Left forelimb (tissue), 1 donor: Measurements from ENCODE around the gene PTPN23.
"Not testable (repeated sequence)": the region's sequence is repeated elsewhere in the genome, so short reads cannot be mapped to it uniquely, and the experiment has no call there.

Source experiments
- DNase-seq: peaks from one replicate; pipeline ENCODE4 v3.0.0-alpha.2; 2018; ENCODE audit warnings: low spot score

PTPN23 gene

DNA sequence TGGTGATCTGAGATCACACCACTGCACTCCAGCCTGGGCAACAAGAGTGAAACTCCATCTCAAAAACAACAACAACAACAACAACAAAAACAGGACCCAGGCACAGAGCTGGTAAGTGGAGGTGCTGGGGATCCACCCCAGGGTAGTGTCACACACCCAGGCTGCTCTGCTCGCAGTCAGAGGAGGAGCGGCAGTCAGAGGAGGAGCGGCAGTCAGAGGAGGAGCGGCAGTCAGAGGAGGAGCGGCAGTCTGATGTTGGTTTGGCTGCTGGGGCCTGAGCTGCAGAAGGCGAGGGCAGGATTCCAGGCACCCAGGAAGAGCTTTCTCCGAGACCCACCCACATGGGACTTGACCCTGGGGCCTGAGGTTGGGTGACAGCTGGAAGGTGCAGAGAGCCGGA lies 10.8 kb upstream of the PTPN23 start:
- not testable (repeated sequence) for DNase-seq

DNA sequence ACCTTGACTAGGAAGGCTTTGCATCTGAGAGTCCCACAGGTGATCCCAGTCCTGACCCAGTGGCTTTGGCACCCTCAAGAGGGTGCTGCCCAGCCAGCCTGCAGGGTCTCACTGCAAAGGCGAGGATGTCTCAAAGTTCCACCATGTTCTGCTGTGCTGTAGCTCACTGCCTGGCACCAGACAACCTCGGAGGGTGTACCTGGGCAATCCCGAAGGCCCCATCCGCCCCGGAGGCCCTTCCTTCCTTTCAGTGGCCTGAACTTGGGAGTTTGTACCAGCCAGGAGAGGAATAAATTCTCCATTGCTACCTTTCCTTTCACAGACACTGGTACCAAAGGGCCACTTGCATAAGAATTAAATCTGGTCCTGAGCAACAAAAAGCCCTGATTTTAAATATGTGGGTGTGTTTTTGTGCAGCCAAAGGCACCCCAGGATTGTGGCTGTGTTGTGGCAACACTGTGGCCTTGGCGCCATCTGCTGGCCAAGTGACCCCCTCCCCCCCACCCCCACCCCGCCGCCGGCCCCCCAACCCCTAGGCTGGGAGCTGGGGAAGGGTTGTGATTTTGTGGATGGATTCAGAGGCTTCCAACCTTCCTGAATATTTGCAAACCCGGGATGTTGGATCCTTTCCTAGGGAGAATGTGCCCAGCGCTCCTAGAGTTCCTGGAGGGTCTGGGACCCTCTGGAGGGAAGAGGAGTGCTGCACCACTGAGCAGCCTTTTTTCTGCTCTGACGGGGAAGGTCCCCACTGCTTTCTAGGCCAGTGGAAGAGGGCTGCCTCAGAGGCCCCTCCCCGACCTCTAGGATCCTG lies 9.7 kb upstream of the PTPN23 start:
- no peak for DNase-seq

DNA sequence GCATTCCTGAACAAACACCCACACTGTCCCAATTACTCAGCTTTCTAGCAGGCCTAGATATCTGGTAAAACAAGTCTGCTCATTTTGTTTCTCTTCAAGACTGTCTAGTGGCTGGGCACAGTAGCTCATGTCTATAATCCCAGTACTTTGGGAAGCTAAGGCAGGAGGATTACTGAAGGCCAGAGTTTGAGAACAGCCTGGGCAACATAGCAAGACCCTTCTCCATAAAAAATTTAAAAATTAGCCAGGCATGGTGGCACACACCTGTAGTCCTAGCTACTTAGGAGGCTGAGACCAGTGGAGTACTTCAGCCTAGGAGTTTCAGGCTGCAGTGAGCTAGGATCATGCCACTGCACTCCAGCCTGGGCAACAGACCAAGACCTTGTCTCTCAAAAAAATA lies 6.2 kb upstream of the PTPN23 start:
- DNase-seq: no peak

DNA sequence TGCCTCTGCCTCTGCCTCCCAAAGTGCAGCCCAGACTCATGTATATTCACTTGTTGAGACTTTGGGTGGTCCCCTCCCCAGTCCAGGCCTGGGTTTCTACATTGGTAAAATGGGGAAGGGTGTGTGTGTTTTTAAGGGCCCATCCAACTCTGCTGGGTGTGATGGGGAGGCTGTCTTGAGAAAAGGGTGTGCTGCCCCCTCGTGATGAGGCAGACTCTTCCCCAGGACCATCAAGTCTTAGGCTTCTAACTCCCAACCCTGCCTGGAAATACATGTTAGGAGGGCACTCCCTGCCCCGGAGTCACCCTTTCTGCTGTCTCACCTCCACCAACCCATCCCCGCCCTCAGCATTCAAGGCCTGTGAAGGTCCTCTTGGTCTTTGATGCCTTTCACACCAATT lies 4.4 kb upstream of the PTPN23 start:
- no peak for DNase-seq

GRCh38 chr3:47377186-47377585 lies 3.6 kb upstream of the PTPN23 start:
- DNase-seq: no peak

DNA sequence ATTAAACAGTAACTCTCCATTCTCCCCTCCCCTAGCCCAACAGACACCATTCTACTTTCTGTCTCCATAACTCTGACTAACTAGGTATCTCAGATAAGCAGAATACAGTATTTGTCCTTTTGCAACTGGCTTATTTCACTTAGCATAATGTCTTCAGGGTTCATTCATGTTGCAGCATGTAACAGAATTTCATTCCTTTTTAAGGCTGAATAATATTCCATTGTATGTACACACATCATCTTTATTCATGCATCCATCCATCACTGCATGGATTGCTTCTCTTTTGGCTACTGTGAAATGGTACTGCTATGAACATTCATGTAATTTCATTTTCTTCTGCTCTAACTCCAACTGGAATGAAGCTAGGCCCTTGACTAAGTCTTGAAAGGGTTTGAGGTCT lies 2.0 kb upstream of the PTPN23 start:
- DNase-seq: no peak

- no peak for DNase-seq
Observed at GRCh38 chr3:47379411-47379899, 1.4 kb upstream of the PTPN23 start.

DNA sequence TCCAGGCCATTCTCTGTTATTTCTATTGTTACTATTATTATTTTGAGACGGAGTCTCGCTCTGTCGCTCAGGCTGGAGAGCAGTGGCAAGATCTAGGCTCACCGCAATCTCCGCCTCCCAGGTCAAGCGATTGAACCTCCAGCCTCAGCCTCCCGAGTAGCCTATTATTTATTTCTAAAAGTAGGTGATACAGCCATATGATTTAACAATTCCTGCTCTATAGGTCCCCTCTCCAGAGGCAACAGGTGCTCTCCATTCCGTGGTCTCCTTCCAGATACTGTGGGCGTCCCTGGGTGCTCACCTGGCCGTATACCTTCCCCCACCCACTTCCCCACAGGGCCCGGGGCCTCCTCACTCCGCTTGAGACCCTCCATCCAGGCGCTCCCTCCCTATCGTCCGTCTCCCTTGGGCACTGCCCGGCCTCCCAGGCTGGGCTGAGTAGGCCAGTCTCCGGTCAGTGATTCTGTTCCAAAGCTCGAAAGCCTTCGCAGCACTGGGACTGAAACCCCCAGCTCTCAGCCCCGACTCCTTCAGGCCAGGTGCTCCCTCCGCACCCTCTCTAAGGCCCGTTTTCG lies 708 bp upstream of the PTPN23 start:
- DNase-seq: no peak

DNA sequence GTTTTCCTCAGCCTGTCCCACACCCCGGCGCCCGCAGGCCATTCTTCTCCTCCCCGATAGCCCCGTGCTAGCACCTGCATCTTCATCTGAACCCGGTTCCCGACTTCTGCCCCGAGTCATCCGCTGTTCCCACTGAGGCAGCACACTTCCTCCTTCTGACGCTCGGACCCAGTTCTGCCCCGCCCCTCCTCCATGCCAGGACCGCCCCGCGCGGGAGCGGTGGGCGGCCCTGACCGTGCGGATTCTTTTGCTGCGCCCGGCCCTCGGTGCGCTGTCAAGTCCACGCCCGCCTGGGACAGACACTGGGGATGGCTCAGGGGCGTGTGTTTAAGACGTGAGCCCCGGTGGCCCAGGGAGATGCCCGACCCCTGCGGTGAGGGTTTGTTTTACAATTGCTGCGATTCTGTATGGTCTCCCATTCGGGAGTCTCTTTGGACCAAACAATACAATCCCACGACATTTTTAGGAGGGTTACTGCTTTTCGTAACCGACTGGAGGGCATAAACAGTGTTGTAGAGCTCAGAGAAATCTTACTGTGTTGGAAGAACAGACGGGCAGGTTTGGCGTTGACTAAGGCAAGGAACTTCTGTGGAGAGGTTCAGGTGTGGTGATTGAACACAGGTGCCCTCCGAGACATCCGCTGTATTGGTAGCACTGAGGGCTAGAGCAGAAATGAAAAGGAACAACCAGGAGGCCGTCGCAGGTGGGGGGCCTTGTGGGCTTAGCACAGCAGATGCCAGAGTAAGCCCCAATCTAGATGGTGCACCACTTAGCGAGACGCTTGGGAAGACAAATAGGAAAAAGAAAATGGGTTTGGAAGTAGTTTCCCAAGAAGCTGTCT lies 716 bp downstream of the PTPN23 start:
- peak; percentile 93 for DNase-seq

GRCh38 chr3:47384425-47384824 lies 3.6 kb downstream of the PTPN23 start:
- DNase-seq: no peak

DNA sequence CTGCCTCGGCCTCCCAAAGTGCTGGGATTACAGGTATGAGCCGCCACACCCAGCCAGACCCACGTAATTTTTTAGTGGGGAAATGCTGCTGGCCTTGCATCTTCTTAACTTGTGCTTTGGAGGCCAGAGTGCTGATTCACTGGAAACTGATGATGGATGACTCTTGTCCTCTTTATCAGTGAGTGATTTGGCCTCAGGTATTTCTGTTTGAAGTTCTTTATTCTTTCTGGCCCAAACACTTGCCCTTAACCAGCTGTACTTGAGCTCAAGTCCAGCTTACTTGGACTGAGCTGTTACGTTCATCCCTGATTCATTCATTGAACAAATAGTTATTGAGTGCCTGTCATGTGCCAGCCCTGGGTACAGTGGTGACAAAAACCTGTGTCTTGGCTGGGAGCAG lies 4.2 kb downstream of the PTPN23 start:
- DNase-seq: no peak

DNA sequence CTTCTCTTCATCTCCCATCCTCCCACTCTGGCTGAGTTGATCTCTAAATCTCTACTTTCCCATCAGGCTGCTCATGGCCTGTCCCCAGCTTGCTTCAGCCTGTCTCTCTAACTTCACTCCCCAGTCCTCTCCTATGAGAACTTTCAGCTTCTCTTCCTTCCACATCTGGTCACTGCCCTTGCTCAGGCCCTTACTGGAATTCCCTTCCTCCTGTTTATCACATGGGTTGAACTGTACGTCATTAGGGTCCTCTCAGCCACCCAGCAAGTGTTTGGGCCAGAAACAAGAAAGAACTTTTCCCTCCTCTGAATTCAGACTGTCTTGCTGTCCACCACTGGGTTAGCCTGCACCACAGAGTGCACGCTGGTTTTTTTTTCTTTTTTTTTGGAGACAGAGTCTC lies 5.0 kb downstream of the PTPN23 start:
- no peak for DNase-seq

DNA sequence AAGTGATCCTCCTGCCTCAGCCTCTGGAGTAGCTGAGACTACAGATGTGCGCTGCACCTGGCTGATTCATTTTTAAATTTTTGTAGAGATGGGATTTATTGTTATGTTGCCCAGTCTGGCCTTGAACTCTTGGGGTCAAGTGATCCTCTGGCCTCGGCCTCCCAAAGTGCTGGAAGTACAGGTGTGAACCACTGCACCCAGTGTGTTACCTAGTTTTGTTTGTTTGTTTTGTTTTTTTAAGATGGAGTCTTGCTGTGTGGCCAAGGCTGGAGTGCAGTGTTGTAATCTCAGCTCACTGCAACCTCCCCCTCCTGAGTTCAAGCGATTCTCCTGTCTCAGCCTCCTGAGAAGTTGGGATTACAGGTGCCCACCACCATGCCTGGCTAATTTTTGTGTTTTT lies 12.1 kb downstream of the PTPN23 start:
- no peak for DNase-seq

GRCh38 chr3:47394140-47394870 lies 13.5 kb downstream of the PTPN23 start:
- no peak for DNase-seq

DNA sequence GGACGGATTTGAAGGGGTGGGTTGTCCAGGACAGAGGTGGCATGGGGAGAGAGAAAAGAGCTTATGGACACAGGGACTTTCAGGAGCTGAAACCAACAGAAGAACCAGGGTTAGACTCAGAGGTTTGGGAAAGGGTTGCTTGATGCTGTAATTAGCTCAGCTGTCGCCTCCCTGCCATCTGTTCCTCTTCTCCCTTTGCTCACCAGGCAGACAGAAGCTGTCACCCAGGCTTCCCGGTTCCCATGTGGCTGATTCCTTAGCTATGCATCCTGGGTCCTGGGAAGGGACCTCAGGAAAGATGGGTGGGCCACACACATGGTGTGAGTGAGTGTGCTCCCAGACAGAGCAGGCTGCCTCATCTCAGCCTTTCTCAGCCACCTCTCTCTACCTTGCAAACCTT lies 14.1 kb downstream of the PTPN23 start:
- DNase-seq: no peak

GRCh38 chr3:47398228-47398627 lies 17.4 kb downstream of the PTPN23 start:
- DNase-seq: no peak

DNA sequence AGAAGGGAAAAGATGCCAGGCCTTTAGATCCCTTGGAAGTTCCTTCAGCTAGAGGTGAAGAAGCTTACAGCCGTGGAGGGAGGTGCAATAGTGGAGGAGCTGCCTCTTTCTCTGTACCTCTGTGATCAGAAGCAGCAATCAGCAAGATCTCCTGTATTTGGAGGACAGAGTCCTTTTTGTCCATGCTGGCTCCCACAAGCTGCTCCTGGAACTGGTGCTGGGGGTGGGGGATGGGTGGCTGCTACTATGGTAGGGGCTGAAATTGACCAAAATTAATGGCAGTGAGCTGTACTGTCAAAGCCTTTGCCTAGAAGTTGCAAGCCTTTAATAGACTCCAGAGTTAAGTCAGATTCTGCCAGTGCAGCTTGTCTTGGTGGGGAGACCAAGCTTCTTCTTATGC lies 18.2 kb downstream of the PTPN23 start:
- DNase-seq: no peak

- DNase-seq: no peak
Observed at GRCh38 chr3:47399531-47400270, 18.9 kb downstream of the PTPN23 start.

GRCh38 chr3:47404431-47404876 lies 23.6 kb downstream of the PTPN23 start:
- DNase-seq: peak; percentile 62

GRCh38 chr3:47404955-47405790 lies 24.4 kb downstream of the PTPN23 start:
- DNase-seq: peak; percentile 65
